CD4-positive, alpha-beta T cell (primary cell): ENCODE data around the gene SEPTIN10. TPM values are rescaled to one million over a fixed set of nuclear protein-coding genes. Genes with fewer than 3 reads are reported as not detected.

Experiments
- ATAC-seq: fragments of 200-7000 bp; cut with Tn5 transposase; one replicate; pipeline ENCODE4 v1.10.0; 2022; ENCODE audit warnings: mild to moderate bottlenecking; ENCODE audit not compliant: poor library complexity
- CTCF ChIA-PET: fragments of 350-600 bp; sonication (Branson Sonifier 250); formaldehyde crosslinking; loops from one replicate; lab custom pipeline; 2021; ENCODE audit warnings: antibody characterized with exemption, inconsistent platforms; lab: Charles Lee
- POLR2A ChIA-PET: fragments of 350-600 bp; sonication (Branson Sonifier 250); formaldehyde crosslinking; loops from one replicate; lab custom pipeline; 2021; ENCODE audit warnings: antibody characterized with exemption, inconsistent platforms; lab: Charles Lee
- DNase-seq, 14 experiments: peaks; one replicate each; pipeline ENCODE4 v3.0.0-alpha.2; 2013 to 2020; ENCODE audit warnings: mixed read lengths in 2 of 14
- H3K27ac ChIP-seq, 2 donors: one replicate each; pipeline versions ENCODE4 v1.5.1 to v1.7.0; 2013; ENCODE audit warnings: low read length in 2 of 2, low read depth in 1 of 2, mild to moderate bottlenecking in 1 of 2
- H3K27me3 ChIP-seq, 2 experiments: 1 replicate in 1 of 2; 2 replicates in 1 of 2; pipeline versions ENCODE4 v1.6.1 to v1.7.0; 2013; ENCODE audit warnings: low read length in 2 of 2, control low read depth in 1 of 2, mild to moderate bottlenecking in 1 of 2, moderate library complexity in 1 of 2; ENCODE audit not compliant: insufficient read depth in 2 of 2, control insufficient read depth in 1 of 2
- H3K36me3 ChIP-seq: one replicate; pipeline ENCODE4 v1.6.1; 2013; ENCODE audit warnings: low read length, control low read depth; ENCODE audit not compliant: insufficient read depth
- H3K4me1 ChIP-seq: one replicate; pipeline ENCODE4 v1.6.1; 2013; ENCODE audit warnings: low read length, control low read depth; ENCODE audit not compliant: insufficient read depth
- H3K4me3 ChIP-seq: one replicate; pipeline ENCODE4 v1.5.1; 2013; ENCODE audit warnings: mild to moderate bottlenecking, low read length, moderate library complexity
- H3K9me3 ChIP-seq, 2 experiments: 1 replicate in 1 of 2; 2 replicates in 1 of 2; pipeline versions ENCODE4 v1.6.1 to v1.7.0; 2013; ENCODE audit warnings: low read length in 2 of 2, mild to moderate bottlenecking in 2 of 2, control low read depth in 1 of 2, moderate library complexity in 1 of 2; ENCODE audit not compliant: control insufficient read depth in 1 of 2, insufficient read depth in 1 of 2
- H3K27ac Mint-ChIP-seq: one replicate; pipeline ENCODE4 v1.8.0; 2020; ENCODE audit warnings: mixed read lengths
- H3K27me3 Mint-ChIP-seq: one replicate; pipeline ENCODE4 v1.8.0; 2021; ENCODE audit warnings: mixed read lengths
- H3K36me3 Mint-ChIP-seq: one replicate; pipeline ENCODE4 v1.8.0; 2021; ENCODE audit warnings: low read depth, mixed read lengths
- H3K4me1 Mint-ChIP-seq: one replicate; pipeline ENCODE4 v1.8.0; 2021; ENCODE audit warnings: low read depth, mixed read lengths
- H3K4me3 Mint-ChIP-seq: one replicate; pipeline ENCODE4 v1.8.0; 2020; ENCODE audit warnings: mild to moderate bottlenecking, mixed read lengths
- H3K9me3 Mint-ChIP-seq: one replicate; pipeline ENCODE4 v1.8.0; 2020; ENCODE audit warnings: mixed read lengths
- intact Hi-C, 2 experiments: fragments of 100-400 bp; cut with DNase I in 1 of 2; cut with micrococcal nuclease in 1 of 2; formaldehyde crosslinking; loops; one replicate each; pipeline versions ENCODE4 v1.15.1 to v1.9.0; 2023 to 2025; cut with DNase I, micrococcal nuclease
- total RNA-seq, 174 experiments: library from RNA in 2 of 174; stranded (reverse) in 2 of 174; gene quantifications; one replicate each; pipeline ENCODE4 v1.2.3 and lab custom pipeline; 2021 to 2026
- TF ChIP-seq, protein P1 (sequence below): fragments of 200-600 bp; IDR thresholded peaks from one replicate; pipeline ENCODE4 v1.8.0; 2022; ENCODE audit warnings: antibody characterized with exemption, mild to moderate bottlenecking

The SEPTIN10 gene
- total RNA-seq, 2 experiments from 2014 or later, result 2.0 to 2.6 TPM

DNA sequence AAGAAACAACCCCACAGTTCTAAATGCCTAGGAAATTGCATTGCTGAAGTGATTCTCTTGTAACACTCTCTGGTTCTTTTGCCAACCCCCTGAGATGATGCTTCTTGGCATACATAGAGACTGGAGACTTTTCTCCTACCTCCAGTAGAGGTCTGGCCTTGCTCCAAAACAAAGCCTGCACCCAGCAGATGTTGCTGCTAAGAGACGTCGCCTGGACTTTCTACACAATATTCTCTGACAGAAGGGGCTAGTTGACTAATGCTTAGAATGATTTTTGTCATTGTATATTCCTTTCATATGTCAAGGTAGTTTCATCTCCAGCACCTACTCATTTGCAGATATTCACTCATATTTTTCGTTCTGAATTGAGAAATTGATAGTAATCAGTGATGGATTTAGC is 25.0 kb upstream of the SEPTIN10 start:
- Mint-ChIP-seq H3K4me3 (no peak overlapping the region), H3K27ac (no peak overlapping the region), H3K9me3 (no peaks in the 10 kb centered on the region), H3K4me1 (peaks cover 5% of the 10 kb centered on the region), H3K27me3 (peaks cover 4% of the 10 kb centered on the region), H3K36me3 (no peaks in the 10 kb centered on the region)
- H3K36me3 ChIP-seq, result no peaks in the 10 kb centered on the region
- no peaks in the 10 kb centered on the region for H3K9me3 ChIP-seq
- H3K27me3 ChIP-seq, result no peaks in the 10 kb centered on the region
- ChIA-PET CTCF (no interaction called here), POLR2A (no interaction called here)
- intact Hi-C loops, result no loop called here
- no peak overlapping the region for H3K27ac ChIP-seq
- no peaks in the 10 kb centered on the region for H3K4me1 ChIP-seq
- no peak overlapping the region for H3K4me3 ChIP-seq
- DNase-seq, result no peak
- ATAC-seq, result no peak
- TF ChIP-seq, protein P1, sequence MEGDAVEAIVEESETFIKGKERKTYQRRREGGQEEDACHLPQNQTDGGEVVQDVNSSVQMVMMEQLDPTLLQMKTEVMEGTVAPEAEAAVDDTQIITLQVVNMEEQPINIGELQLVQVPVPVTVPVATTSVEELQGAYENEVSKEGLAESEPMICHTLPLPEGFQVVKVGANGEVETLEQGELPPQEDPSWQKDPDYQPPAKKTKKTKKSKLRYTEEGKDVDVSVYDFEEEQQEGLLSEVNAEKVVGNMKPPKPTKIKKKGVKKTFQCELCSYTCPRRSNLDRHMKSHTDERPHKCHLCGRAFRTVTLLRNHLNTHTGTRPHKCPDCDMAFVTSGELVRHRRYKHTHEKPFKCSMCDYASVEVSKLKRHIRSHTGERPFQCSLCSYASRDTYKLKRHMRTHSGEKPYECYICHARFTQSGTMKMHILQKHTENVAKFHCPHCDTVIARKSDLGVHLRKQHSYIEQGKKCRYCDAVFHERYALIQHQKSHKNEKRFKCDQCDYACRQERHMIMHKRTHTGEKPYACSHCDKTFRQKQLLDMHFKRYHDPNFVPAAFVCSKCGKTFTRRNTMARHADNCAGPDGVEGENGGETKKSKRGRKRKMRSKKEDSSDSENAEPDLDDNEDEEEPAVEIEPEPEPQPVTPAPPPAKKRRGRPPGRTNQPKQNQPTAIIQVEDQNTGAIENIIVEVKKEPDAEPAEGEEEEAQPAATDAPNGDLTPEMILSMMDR, result no peak

DNA sequence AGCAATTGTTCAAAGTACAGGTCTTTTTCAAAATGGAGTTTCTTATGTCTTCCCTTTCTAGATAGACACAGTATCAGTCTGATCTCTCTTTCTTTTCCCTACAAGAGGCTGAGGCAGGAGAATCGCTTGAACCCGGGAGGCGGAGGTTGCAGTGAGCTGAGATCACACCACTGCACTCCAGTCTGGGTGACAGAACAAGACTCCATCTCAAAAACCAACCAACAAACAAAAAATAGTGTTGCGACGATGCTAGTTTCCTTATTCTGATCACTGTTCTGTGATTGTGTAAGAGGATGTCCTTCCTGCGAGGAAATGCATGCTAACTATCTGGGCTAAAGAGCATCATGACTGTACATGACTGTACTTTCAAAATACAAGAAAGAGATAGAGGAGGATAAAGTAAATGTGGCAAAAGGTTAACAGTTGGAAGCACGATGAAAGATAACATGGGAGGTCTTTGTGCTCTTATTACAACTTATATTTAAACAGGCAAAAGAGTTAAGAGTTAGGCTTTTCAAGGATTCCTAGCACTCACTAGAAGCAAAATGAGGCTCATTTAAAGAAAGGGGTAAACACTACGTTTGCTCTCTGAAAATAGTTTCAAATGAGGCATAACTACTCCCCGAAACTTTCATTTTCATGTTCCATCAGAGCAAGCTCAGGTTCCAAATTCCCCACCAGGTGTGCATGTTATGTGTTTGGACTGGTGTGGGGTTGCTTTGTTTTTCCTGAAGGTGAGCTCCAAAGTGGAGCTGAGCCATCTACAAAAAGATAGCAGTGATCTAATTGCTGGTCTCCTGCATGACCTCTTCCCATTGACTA is 24.2 kb upstream of the SEPTIN10 start:
- TF ChIP-seq, protein P1, result no peak
- no peaks in the 10 kb centered on the region for H3K4me1 ChIP-seq
- no peaks in the 10 kb centered on the region for H3K36me3 ChIP-seq
- DNase-seq, result peak in 3 of 14 experiments; percentile 12 to 39 (median 24)
- no peak for ATAC-seq
- no peak overlapping the region for H3K27ac ChIP-seq
- Mint-ChIP-seq H3K27me3 (peaks cover 4% of the 10 kb centered on the region), H3K36me3 (no peaks in the 10 kb centered on the region), H3K9me3 (no peaks in the 10 kb centered on the region), H3K4me3 (no peak overlapping the region), H3K4me1 (peaks cover 5% of the 10 kb centered on the region), H3K27ac (no peak overlapping the region)
- ChIA-PET POLR2A (no interaction called here), CTCF (no interaction called here)
- H3K9me3 ChIP-seq, result no peaks in the 10 kb centered on the region
- intact Hi-C loops, result loop anchor here in 1 of 2 experiments (2.0 kb wide), 1 partner anchor 19 kb away; no protein-coding TSS in a partner anchor
- H3K27me3 ChIP-seq, result no peaks in the 10 kb centered on the region
- no peak overlapping the region for H3K4me3 ChIP-seq

DNA sequence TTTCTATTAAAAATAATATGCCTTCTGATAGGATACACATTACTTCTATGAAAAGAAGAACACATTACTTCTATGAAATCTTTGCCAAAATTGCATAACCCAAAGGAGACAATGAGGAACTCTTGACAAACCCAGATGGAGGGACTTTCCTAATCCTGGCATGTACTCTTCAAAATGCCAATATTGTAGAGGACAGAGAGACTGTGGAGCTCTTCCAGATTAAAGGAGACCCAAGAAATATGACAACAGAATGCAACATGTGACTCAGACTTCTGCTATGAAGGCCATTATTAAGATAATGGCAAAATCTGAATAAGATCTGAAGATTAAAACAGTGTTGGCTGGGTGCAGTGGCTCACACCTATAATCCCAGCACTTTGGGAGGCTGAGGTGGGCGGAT is 22.6 kb upstream of the SEPTIN10 start:
- Histone ChIP-seq H3K4me3 (no peak overlapping the region), H3K27ac (no peak overlapping the region), H3K4me1 (no peaks in the 10 kb centered on the region), H3K36me3 (no peaks in the 10 kb centered on the region), H3K27me3 (peaks cover 0 to 2% of the 10 kb centered on the region in 2 experiments), H3K9me3 (no peaks in the 10 kb centered on the region)
- intact Hi-C loops, result loop anchor here in 1 of 2 experiments (2.0 kb wide), 1 partner anchor 20 kb away; no protein-coding TSS in a partner anchor
- H3K27ac Mint-ChIP-seq, result no peak overlapping the region
- DNase-seq (peak in 2 of 14 experiments; percentile 49 to 53), ATAC-seq (no peak)
- peaks cover 4% of the 10 kb centered on the region for H3K27me3 Mint-ChIP-seq
- no peaks in the 10 kb centered on the region for H3K36me3 Mint-ChIP-seq
- CTCF ChIA-PET, result no interaction called here
- no peak overlapping the region for H3K4me3 Mint-ChIP-seq
- POLR2A ChIA-PET, result no interaction called here
- peaks cover 5% of the 10 kb centered on the region for H3K4me1 Mint-ChIP-seq
- no peaks in the 10 kb centered on the region for H3K9me3 Mint-ChIP-seq
- TF ChIP-seq, protein P1, result no peak
